CD1c-positive myeloid dendritic cell (primary cell): Measurements from ENCODE around the gene KATNB1.
A peak's percentile ranks its signal among the peaks of the same experiment; 100 is the strongest.
"Not testable (repeated sequence)": the region's sequence is repeated elsewhere in the genome, so short reads cannot be mapped to it uniquely, and the experiment has no call there.

ENCODE experiments used
- DNase-seq: peaks from one replicate; pipeline ENCODE4 v3.0.0-alpha.2; 2016; ENCODE audit errors: extremely low spot score

The KATNB1 gene

DNA sequence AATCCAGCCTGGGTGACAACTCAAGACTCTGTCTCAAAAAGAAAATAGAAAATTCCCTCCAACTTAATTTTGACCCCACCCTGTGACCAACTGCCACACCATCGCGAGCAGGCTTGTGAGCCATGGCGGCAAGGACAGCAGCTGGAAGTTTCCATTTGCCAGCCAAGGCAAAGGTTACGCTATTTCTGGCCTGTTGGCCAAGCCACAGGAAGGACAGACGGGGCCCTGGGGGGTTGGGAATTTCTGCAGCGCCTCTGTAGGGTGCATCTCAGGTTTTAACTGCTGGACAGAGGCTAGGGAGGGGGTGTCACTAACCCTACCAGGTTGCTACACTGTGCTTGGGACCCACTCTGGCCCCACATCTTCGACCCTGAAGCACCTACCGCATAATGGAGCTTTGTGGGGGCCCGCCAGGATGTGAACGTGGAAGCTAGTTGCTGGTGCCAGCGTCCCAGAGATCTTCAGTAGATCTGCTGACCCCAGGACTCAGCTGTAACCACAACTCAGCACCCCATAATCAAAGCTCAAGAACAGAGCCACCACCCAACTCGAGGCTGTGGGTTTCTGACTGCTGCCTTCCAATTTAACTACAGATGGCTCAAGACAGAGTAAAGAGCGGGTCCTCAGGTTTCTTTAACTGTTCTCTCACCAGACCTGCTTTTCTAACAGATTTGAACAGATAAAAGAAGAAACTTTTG, 55.8 kb downstream of the KATNB1 start:
- no peak for DNase-seq

DNA sequence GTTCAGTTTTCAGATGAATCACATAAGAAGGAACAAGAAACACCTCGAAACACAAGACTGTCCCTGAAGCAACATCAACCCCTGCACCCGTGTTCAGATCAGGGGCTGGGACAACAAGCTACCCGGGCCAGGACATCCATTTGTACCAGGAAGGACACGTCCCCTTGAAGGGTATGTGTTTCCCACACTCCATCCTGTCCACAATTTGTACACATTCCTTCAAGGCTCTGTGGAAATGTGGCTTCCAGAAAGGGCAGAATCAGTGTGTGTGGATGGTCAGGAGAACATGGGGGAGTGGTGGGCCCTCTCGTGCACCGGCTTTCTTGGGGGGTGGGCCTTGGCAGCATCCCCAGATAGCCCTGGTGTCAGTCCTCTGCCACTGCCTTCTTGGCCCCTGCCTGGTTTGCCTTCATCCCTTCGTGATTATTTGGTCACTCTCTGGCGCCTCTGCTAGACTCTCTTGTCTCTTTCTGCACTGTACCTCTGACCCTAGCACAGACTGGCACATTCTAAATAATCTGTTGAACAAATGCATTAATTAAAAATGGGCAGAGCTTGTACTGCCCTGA, 56.4 kb downstream of the KATNB1 start:
- DNase-seq, result no peak

DNA sequence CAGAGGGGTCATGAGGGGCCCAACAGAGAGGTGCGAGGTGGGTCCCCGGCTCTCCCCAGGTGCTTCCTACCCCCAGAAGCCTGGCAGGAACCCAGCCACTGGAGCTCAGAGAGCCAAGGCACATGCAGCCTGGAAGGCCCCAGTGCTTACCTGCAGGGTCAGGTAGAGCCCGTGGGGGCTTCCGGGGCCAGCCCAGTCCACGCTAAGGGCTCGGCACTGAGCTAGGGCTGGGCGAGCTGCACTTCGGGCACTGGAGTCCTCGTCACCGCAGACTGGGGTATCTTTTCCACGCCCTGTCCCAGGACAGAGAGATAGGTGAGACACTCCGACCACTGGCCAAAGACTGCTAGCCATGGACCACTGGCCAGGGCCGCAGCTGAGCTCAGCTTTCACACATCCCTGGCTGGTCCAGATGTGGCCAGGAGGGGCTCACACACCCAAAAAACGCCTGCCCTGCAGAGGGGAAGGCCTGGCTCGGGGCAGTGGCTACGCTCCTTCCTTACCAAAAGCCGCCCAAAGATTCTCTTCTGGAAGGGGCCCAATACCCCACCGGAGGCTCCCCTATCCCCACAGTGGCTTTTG, 59.4 kb downstream of the KATNB1 start:
- no peak for DNase-seq

DNA sequence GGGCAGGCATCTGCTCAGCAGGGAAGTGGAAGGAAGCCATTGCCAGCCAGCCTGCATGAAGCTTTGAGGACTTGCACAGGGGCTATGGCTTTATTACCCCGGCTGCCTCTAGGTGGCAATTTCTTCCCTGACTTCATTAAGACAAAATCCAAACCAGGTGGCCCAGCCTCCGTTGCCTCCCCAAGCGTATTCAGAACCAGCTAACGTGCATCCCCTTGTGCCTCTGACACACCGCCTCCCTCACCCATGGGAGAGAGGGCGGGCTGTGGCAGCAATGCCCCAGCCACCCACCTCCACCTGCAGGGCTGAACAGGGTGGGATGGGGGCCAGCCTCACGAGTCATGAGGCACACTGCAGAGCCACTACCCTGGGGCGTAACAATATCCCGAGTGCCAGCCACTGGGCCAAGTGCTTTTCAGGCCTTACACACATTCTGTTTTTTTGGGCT, 59.9 kb downstream of the KATNB1 start:
- peak; percentile 28 for DNase-seq

DNA sequence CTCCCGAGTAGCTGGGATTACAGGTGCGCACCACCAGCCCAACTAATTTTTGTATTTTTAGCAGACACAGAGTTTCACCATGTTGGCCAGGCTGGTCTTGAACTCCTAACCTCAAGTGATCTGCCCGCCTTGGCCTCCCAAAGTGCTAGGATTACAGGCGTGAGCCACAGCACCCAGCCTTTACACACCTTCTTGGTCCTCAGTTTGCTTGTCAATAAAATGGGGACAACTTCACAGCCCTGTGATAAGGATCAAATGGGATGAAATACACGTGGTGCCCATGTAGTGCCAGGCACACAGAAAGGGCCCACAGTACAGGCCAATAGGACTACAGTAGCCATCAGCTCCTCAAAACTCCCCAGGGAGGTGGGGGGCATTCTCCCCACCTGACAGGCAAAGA, 60.4 kb downstream of the KATNB1 start:
- not testable (repeated sequence) for DNase-seq

DNA sequence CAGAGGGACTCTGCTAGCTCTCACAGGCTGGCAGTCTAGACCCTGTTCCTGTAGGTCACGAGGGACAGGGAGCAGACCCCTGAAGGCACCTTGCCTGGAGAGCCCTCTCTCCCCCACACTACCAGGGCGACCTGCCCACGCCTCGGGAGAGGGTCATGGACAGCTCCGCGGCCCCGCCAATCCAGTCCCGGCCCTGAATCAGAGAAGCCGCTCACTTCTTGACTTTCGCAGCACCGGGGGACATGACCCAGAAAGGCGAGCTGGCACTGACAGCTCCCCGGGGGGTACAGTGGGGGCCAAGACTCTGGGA, 61.6 kb downstream of the KATNB1 start:
- DNase-seq, result no peak

DNA sequence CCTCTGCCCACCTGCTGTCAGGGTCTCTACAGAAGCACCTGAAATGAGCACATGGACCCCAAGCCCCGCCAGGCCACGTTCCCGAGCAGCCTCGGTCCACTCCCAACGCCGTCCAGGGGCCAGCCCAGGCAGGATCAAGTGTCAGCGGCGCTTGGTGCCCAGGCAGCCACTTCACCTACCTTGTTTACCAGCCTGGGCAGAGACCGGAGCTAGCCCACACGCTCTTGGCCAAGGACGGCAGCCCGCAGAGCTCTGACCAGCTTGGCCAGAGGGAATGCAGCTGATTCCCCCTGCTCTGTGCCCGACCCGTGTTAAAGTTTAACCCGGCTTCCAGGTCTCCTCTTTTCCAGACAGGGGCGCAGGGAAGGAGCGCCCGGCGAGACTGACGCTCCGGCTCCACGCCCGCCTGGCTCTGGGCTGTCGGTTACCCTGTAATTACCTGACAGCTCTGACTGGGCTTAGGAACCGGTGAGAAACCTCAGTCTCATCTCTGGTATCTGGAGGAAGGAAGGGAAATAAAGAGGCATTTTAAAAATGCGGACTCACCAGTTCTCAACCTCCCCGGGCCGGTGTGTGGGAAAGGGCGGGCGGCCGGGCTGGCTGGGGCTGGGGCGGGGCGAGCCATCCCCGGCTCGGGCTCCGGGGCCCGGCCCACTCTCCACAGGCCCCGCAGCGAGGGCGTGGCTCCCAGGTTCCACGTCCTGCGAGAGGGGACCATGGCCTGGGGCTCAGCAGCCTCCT, 62.1 kb downstream of the KATNB1 start:
- no peak for DNase-seq

DNA sequence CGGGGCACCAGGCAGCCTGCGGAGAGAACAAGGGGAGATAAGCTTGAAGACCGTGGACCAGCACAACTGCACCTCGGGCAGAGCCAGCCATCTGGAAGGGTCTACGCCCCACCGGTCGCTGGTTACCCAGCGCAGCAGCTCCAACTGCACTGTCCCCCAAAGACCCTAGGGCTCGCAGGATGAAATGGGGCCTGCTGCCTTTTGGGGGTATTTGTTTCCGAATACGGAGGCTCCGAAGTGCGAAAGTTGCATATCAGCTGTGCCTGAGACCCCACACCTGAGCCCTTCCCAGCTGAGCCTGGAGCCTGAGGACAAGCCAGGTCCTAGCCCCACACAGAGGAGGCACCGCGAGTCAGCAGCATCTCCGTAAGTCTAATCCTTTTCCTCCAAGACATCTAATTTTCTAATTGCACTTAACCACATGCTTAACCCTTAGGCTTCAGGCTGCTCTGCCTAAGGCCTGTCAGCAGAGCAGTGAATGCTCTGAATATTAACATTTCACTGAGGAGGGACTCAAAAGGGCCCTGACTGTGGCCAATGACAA, 62.8 kb downstream of the KATNB1 start:
- no peak for DNase-seq

DNA sequence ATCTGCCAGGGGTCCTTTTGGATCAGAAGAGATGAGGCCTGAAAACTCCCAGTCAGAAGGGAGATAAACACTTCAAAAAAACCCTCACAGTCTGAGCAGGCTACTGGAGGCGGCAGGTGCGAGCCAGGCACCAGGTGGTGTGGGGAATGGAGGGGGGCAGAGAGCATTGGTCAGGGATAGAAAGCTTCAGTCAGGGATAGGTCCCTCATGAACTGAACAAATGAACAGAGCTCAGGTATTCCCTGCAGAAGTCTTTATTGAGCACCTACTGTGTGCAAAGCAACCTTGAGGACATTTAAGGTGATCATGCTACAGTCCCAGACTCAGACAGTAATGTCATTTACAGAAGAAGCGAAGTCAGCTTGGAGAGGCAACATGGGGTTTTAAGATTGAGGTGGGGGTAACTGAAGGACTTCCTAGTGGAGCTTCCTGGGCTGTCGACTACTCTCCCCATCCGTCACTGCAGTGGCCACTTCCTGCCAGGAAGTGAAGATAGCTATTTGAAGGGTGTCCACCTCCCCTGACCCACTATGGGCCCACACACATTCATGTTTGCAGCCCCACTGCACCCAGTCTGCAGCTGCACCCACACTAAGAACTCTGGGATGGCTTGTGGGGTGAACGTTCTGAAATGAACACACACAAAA, 63.5 kb downstream of the KATNB1 start:
- DNase-seq, result no peak

DNA sequence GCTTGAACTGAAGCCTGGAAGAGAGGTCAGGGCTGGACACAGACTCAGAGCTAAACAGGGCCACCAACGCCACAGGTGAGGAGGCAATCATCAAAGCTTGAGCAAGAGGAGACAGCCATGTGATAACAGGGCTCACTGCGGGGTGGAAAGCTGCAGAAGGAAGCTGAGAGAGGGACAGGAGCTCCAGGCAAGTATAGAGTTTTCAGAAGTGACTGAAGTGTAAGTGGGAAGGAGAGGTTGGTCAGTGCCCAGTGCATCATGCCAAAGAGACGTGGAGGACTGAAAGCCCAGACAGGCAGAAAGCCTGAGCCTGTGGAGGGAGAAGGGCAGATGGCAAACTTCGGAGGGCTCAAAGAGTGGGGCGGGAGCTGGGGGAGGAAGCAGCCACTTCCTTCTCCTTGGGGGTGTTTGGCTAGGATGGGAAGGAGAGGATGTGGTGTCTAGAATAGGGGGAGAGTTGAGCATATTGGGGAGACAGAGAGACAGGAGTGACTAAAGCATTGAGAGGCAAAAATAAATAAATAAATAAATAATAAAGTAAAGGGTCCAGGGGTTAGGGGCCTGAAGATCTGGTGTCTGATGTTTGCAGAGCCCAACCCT, 64.1 kb downstream of the KATNB1 start:
- peak; percentile 47 for DNase-seq

DNA sequence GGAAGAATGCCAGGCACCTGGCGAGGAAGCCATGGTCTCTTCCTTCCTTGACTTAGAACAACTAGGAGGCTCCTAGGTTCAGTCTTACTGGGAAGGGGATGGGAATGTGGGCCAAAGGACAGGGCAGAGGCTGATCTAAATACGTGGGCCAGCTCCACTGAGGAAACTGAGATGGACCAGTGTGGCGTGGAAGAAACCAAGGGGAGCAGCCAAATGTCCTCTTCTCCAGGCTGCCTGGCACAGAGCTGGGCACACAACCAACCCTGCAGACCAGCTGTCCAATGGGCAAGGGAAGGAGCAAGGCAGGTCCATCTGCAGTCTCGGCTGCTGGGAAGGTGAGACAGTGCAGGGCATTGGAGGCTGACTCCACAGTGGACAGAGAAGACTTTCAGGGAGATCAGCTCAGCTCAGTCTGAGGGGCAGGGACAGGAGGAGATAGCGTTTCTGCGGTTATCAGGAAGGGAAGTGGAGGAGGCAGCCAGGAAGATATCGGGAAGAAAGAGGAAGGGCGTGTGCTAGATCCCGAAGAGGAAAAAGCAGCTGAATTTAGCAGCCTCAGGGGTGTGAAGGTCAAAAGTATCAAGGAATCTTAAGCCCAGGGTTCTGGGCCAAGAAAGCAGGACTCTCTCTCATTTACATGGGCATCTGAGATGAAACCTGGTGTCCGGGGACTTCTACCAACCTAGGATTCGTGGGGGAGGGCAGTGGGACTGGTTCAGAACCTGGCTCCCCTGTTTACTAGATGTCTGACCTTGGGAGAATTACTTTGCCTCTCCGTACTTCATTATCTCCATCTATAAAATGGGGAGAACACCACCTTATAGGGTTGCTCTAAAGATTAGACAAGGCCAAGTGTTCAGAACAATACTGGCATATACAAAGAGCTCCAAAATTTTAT, 64.9 kb downstream of the KATNB1 start:
- DNase-seq, result peak; percentile 58

DNA sequence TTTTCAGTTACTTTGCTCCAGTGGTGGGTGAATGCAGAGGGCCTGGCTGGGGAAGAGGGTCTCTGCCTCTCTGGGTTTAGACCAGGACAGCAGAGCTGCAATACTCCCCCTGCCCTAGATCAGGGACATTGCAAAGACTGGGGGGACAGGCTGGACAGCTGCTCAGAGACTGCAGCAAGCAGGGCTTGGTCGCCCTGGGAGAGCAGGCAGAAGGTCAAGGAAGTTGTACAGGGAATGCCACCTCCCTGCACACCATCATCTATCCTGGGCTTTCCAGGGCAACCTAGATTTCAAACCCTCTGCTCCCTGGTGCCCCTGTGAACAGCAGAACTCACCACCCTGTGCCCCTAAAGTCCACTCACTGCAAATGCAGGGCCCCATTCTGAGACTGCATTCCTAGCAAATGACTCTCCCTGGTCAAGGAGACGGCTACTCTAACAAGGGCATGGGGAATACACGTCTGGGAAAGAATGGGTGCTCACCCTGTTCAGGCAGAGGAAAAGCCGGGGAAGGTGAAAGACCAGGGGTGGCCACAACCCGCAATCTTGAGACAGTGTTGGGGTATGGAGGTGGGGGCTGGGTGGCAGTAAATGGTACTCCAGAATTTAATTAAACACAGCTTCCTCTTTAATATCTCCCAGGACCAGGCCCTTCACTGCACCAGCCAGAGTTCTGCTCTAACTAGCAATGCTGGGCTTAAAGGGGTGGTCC, 65.7 kb downstream of the KATNB1 start:
- DNase-seq, result no peak

DNA sequence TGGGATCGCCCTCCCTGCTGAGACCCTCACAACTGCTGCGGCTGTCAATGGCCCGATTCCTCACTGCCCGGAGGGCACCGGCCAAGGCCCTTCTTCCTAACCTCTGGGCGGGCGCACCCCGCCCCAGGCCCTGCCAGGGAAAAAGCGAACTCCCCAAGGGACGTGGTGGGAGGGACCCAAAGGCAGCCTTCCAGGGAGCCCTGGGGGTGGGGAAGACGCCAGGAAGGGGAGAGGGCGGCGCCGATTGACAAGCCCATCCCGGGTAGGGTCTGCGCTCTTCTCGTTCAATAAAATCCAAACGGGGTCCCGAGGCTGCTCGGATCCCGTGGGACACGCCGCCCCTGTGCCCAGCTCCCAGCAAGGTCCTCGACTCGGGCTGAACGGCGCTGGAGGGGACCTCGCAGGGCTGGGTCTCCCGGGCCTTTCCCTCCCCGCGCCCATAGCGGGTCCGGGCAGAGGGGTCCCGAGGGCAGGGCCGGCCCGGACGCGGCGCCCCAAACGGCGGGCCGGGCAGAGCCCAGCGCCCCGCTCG, 66.3 kb downstream of the KATNB1 start:
- DNase-seq, result peak; percentile 53

DNA sequence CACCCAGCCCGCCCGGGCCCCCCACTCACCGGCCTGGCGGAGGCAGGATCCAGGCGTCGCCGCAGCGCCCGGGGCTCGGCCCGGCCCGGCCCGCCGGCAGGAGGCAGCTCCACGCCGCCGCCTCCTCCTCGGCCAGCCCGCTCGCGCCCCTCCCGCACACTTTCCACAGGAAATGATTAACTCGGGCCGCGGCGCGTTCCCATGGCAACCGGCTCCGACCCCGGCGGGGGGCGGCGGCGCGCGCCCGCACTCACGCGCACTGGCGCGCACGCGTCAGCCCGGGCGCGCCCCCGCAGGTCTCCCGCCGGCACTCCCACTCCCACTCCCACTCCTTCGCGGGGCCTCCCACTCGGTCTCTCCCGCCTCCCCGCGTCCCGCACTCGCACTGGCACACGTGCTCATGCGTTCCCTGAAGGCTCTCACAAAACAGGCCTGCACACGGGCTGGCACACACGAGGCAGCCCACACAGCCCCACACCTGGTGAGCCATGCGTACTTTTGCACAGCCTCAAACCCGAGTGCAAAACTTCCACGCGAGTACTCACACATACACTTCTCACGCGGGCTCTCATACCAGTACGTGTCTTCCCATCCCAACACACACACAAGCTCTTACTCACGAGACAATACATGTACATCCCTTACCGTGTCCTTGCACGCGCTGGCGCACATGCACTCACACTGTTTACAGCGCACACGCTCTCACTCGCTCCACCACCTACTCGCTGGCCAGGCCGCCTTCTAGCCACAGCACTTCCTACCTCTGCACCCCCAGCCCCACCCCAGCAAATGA, 67.0 kb downstream of the KATNB1 start, which contains the start of gene KIFC3:
Gene KIFC3 (minus strand): TSS at position 151 of the 793 bp plus-strand sequence. CDS start 4,248 bp downstream, outside the sequence.
- peak; percentile 79 for DNase-seq

DNA sequence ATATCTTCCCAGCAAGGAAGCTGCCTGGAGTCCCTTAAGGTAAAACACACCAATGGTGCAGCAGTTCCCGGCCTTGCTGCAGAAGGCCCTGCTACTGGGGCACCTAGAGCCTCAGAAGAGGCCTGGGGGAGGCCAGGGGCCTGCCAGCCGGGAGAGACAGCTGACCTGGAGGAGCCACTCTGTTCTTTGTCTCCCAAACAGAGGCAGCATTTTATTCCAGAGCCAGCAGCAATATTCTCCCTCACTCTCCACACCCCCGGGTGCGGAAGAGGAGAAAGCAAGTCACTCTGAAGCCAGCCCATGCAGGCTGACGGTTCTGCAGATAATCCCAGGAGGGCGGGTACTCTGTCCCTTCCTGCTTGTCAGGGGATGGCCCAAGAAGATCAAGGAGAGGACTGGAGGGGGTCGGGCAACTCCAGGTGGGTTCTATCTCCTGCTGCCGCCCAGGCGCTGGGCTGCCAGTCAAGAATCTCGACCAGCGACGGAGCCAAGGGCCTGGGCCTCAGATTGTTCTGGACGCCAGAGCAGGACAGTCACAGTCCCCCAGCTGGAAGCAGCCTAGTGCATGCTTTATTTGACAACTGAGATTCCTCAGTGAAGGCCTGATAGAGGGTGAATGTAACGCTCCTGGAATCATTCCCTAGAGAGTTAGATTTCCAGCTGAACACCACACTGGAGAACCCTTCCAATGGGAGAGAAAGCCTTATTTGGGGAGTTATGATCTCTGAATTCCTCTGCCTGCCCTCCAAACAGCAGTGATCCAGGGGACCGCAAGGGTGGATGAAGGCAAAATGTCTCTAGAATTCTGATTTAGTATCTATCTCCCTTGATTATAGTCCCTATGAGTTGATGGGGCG, 67.8 kb downstream of the KATNB1 start:
- DNase-seq, result no peak

DNA sequence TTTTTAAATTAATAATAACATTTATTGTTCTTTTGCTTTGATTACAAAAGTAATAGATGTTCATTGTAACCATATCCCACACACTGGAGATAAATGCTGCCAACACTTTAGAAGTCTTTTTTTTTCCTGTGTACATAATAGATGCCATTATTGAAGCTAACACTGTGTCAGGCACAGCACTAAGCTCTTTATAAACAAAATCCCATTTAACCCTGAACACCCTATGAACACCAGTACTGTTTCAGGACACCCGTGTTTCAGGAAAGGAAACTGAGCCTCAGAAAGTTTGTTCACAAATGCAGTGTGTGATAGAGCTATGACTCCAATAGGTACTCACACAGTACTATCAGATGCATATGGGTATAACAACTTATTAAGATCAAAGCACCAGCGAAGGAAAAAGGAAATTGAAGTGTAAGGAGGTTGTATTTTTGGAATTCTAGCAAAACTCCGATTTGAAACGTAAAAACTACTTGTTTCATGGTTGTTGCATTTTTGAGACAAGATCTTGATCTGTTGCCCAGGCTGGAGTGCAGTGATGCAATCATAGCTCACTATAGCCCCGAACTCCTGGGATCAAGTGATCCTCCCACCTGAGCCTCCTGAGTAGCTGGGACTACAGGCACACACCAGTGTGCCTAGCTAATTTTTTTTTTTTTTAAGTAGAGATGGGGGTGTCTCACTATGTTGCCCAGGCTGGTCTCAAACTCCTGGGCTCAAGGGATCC, 68.7 kb downstream of the KATNB1 start:
- DNase-seq, result no peak

DNA sequence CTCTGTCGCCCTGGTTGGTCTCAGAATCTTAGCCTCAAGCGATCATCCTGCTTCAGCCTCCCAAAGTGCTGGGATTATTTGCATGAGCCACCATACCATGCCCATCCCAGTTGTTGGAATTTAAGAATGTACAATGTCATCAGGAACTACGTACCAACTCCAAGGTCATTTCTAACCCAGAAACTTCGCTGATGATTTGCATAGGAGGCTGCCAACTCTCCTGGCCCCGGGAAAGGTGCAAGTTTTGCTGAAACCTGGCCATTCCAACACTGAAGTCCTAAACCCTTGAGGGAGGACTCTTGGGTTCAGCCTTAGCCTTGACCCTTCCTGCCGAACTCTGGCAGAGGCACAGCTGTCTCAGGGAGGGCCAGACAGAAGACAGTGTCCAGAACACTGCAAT, 69.6 kb downstream of the KATNB1 start:
- DNase-seq, result no peak
